HL-60 (cell line): Measurements from ENCODE around the gene ESPL1.

ENCODE experiments used
- DNase-seq, 2 experiments: peaks; one replicate each; pipeline ENCODE4 v3.0.0-alpha.2; 2010 to 2020; ENCODE audit warnings: low read depth in 1 of 2, low spot score in 1 of 2
- H3K27ac ChIP-seq: fragments of 250-450 bp; sonication (Bioruptor Pico); replicated peaks from 2 replicates; pipeline ENCODE4 v1.5.1; 2020; ENCODE audit warnings: mild to moderate bottlenecking, moderate library complexity
- H3K27me3 ChIP-seq: fragments of 250-450 bp; sonication (Bioruptor Pico); 2 replicates; pipeline ENCODE4 v1.5.1; 2021; ENCODE audit warnings: mild to moderate bottlenecking, moderate library complexity; ENCODE audit not compliant: insufficient read depth, poor library complexity, severe bottlenecking
- H3K4me3 ChIP-seq: replicated peaks from 2 replicates; pipeline ENCODE4 v1.5.1; 2011; ENCODE audit warnings: mild to moderate bottlenecking, control low read depth, low read length; ENCODE audit not compliant: insufficient read depth
- CTCF ChIP-seq: IDR thresholded peaks from one replicate; pipeline ENCODE4 v1.5.1; 2011; ENCODE audit warnings: low read length, control low read depth, inconsistent platforms; ENCODE audit not compliant: insufficient read depth
- GABPA ChIP-seq: IDR thresholded peaks from 2 replicates; pipeline ENCODE4 v1.6.1; 2012; ENCODE audit warnings: low read depth
- POLR2AphosphoS5 ChIP-seq: IDR thresholded peaks from 2 replicates; pipeline ENCODE4 v1.6.1; 2012; ENCODE audit warnings: low read depth
- REST ChIP-seq: IDR thresholded peaks from 2 replicates; pipeline ENCODE4 v1.6.1; 2012; ENCODE audit warnings: low read depth; ENCODE audit not compliant: insufficient replicate concordance
- SPI1 ChIP-seq: IDR thresholded peaks from 2 replicates; pipeline ENCODE4 v1.6.1; 2012; ENCODE audit warnings: low read depth, mild to moderate bottlenecking, borderline replicate concordance

Gene ESPL1

GRCh38 chr12:53306826-53307225 is 38.7 kb downstream of the ESPL1 start:
- DNase-seq: no peak
- Histone ChIP-seq H3K4me3 (no peak overlapping the region), H3K27ac (no peak overlapping the region), H3K27me3 (no peaks in the 10 kb centered on the region)
- TF ChIP-seq SPI1 (no peak), GABPA (no peak), POLR2AphosphoS5 (no peak), REST (no peak), CTCF (no peak)

- no peak for DNase-seq
- TF ChIP-seq CTCF: no peak
- TF ChIP-seq SPI1: no peak
- TF ChIP-seq GABPA: no peak
- TF ChIP-seq POLR2AphosphoS5: no peak
- TF ChIP-seq REST: no peak
- Histone ChIP-seq H3K4me3 (no peak overlapping the region), H3K27ac (no peak overlapping the region), H3K27me3 (no peaks in the 10 kb centered on the region)
Measured at GRCh38 chr12:53308276-53308675, 40.2 kb downstream of the ESPL1 start.

- Histone ChIP-seq H3K27ac (no peak overlapping the region), H3K27me3 (no peaks in the 10 kb centered on the region), H3K4me3 (no peak overlapping the region)
- TF ChIP-seq GABPA (no peak), CTCF (no peak), POLR2AphosphoS5 (no peak), REST (no peak), SPI1 (peak; percentile 57; the same call in 1 of the 2 replicates)
- DNase-seq: peak in 1 of 2 experiments; percentile 80
Measured at GRCh38 chr12:53313996-53314395, 45.9 kb downstream of the ESPL1 start.
